Measurements from ENCODE around the gene LMTK3.

LMTK3 gene

DNA sequence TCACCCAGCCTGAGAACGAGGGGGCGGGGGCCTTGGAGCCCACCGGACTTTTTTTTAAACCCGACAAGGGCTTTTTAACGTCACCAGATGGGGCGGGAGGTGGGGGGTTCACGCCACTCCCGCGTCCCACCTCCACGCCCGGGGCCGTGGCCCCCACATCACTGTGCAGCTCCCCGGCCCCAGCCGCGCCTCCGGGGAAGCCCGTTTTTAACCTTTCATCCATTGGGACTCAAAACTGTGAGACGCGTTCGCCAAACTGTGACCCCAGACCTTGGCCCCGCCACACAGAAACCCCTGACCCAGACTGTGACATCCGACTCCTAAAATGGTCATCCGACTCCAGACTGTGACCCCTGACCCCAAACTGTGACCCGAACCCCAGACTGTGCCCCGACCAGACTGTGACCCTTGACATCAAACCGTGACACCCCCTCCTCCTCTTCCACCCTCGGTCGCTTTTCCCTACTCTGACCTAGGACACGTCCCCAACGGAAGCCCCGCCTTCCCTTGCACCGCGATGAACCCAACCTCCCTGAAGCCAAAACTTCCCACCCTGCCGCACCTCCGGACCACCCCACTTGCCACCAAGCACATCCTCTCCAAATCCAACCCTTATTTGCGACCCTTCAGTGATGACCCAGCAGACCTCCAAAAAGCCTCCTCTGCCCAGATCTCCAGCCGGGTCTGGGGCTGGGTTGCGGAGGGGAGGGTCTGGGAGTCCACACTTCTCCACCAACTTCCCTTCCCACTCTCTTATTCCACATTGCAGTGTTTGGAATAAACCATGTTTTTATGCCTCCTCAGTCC lies 67.3 kb downstream of the LMTK3 start:
- ATAC-seq: no peak

DNA sequence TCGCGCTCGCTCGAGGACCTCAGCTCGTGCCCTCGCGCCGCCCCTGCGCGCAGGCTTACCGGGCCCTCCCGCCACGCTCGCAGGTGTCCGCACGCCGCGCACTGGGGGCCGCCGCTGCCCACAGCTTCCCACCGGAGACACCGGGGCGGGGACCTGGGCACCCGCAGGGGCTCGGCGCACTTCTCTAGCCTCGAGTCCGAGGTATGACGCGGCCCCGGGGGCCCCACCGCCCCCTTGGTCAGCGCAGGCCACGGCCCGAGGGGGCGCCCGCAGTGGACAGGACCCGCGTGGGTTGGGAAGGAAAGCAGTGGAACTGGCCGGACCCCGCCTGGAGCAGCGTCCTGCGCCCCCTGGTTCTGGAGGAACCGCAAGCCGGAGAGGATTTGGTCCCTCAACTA lies 67.9 kb downstream of the LMTK3 start:
- ATAC-seq: no peak

DNA sequence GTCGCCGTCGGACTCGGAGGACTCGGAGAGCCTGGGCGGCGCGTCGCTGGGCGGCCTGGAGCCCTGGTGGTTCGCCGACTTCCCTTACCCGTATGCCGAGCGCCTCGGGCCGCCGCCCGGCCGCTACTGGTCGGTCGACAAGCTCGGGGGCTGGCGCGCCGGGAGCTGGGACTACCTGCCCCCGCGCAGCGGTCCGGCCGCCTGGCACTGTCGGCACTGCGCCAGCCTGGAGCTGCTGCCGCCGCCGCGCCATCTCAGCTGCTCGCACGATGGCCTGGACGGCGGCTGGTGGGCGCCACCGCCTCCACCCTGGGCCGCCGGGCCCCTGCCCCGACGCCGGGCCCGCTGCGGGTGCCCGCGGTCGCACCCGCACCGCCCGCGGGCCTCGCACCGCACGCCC lies 68.4 kb downstream of the LMTK3 start:
- no peak for ATAC-seq

DNA sequence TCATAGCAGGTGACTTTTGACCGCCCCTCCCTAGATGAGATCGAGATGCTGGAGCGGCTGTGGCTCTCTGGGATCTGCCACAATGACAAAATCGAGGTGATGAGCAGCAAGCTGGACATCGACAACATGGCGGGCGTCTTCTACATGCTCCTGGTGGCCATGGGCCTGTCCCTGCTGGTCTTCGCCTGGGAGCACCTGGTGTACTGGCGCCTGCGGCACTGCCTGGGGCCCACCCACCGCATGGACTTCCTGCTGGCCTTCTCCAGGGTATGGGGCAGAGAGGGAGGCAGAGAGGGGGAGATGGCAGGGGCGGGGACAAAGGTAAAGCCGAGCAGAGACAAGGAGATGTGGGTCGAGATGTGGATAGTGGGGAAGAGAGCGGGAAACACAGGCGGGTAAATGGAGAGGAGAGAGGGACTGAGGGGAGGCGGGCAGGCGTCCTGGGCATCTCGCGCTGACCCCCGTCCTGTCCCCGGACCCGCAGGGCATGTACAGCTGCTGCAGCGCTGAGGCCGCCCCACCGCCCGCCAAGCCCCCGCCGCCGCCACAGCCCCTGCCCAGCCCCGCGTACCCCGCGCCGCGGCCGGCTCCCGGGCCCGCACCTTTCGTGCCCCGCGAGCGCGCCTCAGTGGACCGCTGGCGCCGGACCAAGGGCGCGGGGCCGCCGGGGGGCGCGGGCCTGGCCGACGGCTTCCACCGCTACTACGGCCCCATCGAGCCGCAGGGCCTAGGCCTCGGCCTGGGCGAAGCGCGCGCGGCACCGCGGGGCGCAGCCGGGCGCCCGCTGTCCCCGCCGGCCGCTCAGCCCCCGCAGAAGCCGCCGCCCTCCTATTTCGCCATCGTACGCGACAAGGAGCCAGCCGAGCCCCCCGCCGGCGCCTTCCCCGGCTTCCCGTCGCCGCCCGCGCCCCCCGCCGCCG lies 69.3 kb downstream of the LMTK3 start:
- no peak for ATAC-seq

DNA sequence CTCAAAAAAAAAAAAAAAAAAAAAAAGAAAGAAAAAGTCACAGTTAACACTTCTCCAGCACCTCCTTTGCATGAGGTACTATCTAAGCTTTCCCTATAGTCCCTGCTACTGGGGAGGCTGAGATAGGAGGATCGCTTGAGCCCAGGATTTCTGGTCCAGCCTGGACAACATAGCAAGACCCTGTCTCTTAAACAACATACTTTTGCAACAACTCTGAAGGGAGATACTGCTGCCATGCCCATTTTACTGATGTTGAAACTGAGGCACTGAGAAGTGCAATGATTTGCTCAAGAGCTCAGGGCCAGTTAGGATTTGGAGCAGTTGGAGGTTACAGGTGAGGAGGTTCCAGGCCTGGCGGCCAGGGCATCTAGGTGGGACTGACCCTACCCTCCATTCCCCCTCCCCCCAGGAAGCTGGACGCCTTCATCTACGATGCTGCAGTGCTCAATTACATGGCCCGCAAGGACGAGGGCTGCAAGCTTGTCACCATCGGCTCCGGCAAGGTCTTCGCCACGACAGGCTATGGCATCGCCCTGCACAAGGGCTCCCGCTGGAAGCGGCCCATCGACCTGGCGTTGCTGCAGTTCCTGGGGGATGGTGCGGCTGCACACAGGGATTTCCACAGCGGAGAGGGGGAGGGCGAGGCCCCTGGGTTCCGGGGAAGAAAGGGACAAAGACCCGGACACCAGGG lies 70.1 kb downstream of the LMTK3 start:
- no peak for ATAC-seq

DNA sequence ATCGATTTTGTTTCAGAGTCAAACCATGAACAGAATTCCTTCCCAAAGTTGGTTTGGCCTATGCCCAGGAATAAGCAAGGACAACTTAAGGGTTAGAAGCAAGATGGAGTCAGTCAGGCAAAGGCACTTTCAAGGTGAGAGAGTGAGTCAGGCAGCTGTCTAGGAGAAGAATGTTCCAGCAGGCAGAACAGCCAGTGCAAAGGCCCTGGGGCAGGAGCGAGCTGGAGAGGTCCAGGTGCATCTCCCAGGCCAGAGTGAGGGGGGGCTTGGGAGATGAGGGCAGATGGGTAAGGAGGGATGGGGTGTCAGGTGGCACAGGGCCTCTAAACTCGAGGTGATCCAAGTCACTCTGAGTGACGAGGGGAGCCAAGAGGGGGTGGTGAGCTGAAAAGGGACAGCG lies 75.0 kb downstream of the LMTK3 start:
- ATAC-seq: no peak

All from activated CD4-positive, CD25-positive, alpha-beta regulatory T cell treated with anti-CD3 and anti-CD28 coated beads, Interleukin-2, amount 50 U/mL, for 24 hours (primary cell).